DLD1 (cell line): Measurements from ENCODE around the gene HYAL3.

ENCODE experiments used
- in situ Hi-C: cut with HindIII; loops from 2 replicates; pipeline ENCODE4 v1.10.0; 2017; ENCODE audit warnings: low sequenced_read_pairs

The HYAL3 gene

DNA sequence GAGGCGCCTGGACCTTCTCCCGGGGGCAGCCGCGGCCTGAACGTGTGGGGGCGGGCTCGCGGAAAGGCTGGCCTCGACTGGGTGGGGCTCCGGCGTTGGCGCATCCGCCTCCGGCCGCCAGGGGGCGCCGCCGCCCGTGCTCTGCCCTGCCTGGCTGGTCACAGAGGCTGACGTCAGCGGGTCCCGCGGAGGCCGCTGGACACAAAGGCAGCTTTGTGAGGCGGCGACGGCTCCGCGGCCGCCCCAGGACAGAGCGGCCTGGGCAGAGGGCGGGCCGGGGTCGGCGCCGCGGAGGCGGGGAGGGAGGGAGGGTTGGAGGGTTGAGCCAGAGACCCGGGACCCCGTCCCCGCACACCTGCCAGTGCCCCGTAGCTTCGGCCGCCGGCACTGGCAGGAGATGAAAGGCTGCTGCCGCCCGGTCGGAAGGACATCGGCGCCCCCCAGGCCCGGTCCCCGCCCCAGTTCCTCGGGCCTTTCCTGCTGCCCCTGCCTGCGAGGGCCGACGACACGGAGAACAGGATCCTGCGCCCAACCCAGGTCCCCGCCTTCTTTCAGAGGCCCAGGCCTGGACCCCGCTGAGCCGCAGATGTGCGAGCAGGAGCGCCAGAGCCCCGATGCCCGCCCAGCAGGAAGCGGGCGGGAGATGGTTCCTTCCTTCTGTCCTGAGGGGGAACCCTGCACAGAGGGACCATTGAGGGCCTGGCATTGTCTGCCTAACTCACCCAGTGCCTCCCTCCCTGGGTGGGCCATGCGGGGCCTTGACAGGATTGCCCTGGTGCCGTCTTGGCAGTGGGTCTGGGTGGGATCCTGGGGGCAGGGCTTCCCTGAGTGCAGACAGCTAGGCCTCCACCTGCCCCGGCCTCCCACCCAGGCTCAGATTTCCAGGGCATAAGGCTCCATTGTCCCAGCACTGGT lies 38.9 kb downstream of the HYAL3 start:
- in situ Hi-C loops = no loop called here

DNA sequence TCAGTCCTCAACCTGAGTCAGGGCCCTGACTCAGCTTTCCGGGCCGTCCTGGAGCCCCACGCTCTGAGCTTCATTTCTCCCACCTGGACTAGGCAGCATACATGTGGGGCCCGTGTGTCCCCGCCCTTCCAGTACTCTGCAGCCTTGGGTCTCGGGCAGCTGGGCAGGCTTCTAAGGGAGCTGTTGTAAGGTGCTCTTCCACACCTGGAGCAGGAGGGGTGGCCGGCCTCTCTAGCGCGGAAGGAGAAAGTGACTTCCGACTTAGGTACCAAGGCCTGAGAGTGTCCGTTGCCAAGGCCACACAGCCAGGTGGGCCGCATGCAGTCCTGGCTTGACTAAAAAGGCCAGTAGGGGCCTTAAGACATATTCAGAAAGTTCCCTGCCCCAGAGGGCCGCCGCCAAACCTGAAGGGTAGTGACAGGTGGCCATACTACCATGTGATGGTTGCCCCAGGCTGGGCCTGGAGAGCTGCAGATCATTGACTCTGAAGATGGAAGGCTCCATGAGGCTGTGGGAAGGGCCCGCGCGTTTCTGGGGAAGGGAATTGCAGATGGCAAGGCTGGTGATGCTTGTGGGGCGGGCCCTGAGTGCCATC lies 39.7 kb downstream of the HYAL3 start:
- in situ Hi-C loops = no loop called here

DNA sequence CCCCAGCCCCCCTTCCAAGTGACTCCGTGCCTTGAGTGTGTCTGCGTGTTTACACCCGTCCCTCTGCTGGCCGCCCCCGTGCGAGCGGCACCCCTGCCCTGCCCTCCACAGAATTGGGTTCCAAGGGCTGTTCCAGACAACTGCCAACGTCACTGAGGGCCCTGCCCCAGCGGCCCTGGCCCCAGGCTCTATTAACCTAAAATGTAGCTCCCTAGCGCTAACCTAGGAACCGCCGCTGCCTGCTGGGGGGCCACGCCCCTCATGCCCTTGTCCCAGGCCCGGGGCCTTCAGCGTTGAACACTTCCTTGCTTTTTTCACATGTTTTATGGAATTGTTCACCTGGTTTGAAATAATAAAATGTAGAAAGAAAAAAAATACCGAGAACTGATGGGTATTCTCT lies 40.2 kb downstream of the HYAL3 start:
- in situ Hi-C loops = no loop called here

DNA sequence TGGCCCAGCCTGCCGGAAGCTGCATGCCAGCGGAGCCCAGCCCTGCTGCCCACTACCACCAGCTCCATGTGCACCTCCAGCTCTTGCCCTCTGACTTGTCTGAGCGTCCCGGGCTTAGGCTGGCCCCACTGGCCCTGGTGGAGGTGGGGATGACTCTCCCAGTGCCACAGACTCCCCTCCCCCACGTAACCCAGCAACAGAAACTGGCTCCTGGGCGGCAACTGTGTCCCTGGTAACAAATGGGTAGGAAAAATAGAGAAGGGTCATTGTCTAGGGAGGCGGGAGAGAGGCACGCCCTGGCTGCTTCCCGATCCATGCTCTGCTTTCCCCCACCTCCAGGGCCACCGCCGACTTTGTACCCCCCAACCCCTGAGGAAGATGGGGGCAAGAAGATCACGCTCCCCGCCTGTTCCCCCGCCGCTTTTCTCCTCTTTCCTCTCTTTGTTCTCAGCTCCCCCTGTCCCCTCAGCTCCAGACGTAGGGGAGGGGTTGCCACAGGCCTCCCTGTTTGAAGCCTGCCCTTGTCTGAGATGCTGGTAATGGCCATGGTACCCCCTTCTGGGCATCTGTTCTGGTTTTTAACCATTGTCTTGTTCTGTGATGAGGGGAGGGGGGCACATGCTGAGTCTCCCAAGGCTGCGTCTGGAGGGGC lies 41.0 kb downstream of the HYAL3 start:
- in situ Hi-C loops = no loop called here

DNA sequence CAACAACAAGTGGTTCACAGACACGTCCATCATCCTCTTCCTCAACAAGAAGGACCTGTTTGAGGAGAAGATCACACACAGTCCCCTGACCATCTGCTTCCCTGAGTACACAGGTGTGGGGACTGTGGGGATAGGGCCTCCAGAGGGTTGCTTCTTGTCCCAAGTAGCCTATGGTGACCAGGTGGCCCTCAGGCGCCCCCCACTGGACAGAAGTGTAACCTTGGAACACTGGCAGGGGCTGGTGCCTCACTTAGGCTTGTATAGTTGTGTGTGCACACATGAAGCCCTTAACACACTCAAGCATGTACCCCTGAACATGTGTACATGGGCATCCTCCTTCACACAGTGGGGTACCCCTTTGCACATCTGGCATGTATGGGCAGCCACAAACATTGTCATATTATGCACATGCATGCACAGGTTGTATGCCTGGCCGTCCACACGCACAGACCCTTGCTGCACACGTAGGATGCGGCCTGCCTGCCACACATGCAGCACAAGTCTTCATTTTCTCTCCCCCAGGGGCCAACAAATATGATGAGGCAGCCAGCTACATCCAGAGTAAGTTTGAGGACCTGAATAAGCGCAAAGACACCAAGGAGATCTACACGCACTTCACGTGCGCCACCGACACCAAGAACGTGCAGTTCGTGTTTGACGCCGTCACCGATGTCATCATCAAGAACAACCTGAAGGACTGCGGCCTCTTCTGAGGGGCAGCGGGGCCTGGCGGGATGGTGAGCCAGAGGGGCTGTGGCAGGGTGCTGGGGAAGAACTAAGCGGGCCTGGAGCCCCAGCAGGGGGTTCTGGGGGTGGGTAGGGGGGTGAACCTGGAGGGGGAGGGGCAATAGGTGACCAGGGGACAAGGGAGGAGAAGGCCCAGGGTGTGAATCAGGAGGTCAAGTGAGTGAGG lies 42.0 kb downstream of the HYAL3 start:
- in situ Hi-C loops = no loop called here

DNA sequence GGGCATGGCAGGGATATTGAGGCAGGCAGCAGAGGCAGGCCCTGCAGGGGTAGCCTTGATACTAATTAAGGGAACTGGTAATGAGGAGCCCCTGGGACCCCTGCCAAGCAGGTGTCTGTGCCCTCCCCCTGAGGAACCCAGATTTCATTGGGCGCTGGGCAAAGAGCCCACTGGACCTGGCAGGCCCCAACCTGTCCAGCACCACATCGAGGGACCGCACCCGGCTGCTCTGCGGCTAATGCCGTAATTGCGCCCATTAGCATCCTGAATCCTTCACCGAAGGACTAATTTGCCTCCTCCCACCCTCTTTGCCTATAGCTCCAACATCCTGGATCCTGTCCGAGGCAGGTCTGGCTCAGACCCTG lies 44.0 kb downstream of the HYAL3 start:
- in situ Hi-C loops = no loop called here

DNA sequence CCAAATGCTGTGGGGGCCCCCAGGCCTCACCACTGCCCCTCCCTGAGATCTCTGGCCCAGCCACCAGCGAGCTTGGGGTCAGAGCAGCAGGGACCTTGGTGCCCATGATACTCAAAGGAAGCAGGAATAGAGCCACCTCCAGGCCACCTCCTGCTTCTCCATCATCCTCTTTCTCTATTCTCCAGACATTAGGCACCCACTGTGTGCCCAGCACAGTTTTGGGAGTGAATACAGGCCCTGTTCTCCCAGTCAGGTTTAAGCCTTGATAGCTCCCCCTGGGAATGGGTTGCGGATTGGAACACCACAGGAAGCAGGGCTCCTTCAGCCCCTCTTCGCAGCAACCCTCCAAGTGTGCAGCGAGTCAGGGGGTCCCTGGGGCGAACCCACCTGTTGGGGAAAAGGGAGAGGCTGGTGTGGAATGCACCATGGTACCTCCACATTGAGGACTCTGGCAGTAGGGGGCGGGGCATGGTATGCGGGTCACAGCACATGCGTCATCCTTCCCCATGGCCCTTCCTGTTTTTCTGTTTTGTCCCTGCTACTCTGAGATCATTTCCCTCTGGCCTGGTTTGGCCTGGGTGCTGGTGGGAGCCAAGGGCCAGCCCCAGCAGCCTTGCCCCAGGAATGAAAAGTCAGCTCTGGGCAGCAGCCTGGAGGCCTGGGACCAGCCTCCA lies 44.5 kb downstream of the HYAL3 start:
- in situ Hi-C loops = no loop called here

DNA sequence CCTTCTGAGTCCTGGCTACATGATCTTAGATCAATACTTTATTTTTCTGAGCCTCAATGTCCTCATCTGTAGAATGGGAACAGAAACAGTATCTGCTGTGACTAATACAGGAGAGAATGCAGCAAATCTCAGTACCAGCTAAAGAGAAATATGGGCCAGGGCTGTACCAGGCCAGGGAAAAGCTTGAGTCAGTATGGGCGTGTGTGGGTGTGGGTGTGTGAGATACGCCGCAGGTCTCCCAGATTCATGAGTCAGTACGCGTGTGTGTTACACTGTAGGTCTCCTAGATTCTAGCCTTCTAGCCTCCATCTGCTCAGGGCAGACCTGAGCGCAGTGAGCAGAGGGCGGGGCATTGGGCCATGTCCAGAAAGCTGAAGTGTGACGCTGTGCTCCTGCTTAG lies 48.0 kb downstream of the HYAL3 start:
- in situ Hi-C loops = no loop called here

DNA sequence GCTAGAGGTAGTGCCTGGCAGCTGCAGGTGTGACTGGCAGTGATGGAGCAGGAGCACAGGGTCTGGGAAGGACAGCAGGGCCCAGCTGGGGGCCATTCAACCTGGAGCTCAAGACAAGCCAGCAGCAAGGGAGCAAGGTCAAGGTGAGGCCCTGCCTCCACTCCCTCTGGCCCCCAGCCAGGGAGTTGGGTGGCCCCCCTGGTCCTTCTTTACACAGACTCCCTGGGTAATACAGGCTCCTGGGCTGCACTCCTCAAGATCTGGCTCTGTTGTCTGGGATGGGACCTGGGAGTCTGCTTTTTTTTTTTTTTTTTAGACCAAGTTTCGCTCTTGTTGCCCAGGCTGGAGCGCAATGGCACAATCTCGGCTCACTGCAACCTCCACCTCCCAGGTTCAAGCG lies 48.7 kb downstream of the HYAL3 start:
- in situ Hi-C loops = no loop called here

DNA sequence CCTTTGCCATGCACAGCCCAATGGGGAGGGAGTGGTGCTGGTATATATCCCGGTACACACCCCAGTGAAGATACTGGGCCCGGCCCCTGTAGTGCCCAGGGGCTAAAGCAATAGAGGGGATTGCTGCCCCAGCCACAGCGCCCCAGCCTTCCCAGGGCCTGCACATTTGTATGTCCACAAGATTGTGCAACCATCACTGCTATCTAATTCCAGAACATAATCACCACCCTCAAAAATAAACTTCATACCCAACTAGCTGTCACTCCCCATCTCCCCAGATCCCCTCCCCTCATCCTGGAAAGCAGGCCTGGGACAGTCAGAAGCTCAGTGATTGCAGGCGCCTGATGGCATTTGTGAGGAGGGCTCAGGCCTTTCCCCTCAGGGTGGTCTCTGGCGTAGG lies 49.7 kb downstream of the HYAL3 start:
- in situ Hi-C loops = no loop called here

DNA sequence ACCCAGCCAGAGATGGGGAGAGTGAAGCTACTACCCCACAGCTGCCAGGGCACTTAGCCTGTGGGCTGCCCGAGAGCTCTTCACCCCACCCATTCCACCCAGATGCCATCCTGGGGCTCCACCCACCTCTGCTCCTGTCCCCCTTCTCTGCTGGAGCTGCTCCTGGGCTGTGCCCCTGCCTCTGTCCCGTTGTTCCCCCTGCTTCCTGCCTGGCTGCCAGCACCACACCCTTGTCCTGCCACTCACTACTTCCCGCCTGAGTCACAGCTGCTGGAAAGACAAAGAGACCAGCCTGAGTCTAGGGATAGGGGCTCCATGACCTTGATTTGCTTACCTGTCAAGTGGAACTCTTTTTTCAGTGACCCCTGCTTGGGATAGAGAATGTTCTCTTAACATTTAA lies 50.8 kb downstream of the HYAL3 start:
- in situ Hi-C loops = no loop called here

DNA sequence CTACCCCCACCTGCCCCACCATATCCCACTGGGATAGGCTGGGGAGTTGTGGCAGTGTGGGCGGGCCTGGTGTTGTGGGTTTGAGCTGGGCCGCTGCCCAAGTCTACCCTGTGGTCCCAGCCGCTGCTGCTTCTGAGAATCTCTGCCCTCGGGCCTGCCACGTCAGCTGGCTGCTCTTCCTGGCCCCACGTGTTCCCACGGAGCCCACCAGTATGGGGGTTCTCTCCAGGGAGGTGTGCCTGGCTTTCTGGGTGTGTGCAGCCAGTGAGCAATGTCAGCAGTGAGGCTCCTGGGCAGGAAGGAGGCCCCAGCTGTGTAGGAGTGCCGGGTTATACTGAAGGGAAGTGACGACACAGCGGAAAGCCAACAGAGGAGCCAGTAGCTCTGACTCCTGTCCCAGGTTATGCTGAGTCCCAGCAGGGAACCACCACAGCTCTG lies 52.7 kb downstream of the HYAL3 start:
- in situ Hi-C loops = no loop called here

DNA sequence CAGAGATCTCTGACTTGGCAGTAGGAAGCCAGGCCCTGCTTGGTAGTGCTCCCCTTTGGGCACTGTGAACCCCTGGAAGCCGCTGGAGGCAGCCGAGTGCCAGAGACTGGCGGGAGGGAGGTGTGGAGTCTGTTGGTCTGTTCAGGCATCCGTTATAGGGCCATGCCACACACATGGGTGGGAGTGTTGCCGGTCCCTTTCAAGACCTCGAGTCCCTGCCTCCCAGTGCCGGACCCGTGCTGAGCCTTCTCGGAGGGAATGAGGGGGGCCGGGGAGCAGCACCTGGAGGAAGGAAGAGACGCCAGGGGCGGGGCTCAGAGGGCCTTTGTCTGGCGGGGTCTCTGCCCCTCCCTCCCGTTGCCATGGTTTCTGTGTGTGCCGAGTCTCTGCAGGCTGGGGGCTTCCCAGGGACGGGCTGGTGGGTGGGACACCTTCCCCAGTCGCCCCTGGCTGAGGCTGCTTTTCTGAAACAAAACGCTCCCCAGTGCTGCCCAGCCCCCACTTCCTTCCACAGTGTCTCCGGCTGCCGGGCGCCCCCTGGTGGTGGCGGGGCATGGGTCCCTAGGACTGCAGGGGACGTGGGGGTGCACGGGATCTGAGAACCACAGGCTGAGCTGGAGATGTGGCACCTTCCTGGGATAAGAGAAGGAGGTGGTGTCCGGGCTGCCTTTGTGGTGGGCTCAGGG lies 53.2 kb downstream of the HYAL3 start:
- in situ Hi-C loops = no loop called here

DNA sequence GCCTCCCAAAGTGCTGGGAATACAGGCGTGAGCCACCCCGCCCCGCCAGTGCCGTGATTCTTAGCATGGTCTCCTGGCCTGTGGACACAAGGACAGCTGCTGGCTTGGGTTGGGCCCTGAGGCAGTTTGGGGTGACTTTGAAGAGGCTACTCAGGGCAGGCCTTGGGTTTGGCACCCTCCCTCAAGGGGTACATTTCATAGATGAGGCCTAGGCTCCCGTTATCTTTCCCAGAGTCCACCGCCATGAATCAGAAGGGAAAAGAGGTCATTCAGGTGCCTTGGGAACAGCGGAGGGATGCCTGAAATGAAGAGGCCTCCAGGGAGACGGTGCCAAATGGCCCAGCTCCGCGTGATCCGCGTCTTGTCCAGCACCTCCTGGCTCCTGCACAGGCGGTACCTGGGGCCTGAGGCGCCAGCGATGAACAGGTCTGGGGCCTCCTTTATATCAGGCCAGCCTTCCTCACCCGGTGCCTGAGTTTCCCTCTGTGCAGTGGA lies 53.9 kb downstream of the HYAL3 start:
- in situ Hi-C loops = no loop called here

DNA sequence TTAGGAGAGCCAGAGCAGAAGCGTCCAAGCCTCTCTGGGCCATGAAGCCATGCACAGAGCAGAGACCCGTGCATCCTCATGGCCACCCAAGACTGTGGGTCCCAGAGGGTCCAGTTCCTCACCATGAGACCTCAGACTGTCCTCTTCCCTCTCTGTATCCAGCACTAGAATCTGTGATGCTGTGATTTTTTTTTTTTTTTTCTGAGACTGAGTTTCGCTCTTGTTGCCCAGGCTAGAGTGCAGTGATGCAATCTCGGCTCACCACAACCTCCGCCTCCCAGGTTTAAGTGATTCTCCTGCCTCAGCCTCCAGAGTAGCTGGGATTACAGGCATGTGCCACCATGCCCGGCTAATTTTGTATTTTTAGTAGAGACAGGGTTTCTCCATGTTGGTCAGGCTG lies 54.4 kb downstream of the HYAL3 start:
- in situ Hi-C loops = loop anchor here (5.0 kb wide), 1 partner anchor 63 kb away; no protein-coding TSS in a partner anchor

DNA sequence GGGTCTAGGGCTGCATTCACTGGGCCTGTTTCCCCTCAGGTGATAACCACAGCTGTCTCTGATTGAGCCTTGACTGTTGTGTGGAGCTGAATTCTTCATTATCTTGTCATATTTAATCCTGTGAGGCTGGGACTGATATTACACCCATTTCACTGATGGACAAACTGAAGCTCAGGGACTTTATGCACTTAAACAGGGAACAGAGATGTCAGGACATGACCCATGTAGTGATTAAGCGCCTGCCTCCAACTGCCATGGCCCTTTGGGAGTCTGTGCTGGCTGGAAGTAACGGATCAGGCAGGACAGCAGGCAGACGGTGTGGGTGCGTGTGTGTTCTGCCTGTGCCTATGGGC lies 55.7 kb downstream of the HYAL3 start:
- in situ Hi-C loops = loop anchor here (5.0 kb wide), 1 partner anchor 61 kb away; no protein-coding TSS in a partner anchor

DNA sequence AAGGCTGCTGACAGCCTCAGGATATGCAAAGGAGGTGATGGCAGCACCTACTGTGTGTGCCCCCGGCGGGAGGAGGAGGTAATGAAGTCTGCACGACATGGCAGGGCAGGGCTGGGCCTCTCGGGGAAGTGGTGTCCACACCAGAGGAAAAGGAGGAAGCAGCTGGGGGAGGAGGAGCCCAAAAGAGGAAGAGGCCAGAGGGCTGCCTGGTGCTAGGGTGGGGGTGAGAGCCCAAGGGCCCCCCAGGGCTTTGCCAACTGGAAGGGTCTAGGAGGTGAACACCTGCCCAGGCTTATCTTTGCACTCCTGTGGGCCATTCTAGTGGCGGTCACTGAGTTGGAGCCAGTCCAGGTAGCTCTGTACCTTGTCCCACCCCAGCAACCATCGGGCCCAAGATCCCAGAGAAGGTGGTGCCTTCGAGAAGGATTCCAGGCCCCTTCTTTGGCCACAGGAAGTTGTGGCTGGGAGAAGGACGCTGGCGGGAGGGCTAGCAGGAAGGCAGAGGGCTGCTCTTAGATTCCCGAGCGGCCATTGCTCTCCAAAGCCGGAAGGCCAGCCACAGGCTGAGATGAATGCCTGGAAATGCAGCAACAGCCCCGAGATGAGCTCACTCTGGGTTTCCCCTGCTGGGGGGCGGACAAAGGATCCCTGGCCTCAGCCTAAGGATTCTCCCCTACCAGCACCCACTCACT lies 56.2 kb downstream of the HYAL3 start:
- in situ Hi-C loops = loop anchor here (5.0 kb wide), 1 partner anchor 61 kb away; no protein-coding TSS in a partner anchor
